Mesothelial cell of epicardium (in vitro differentiated cells): ENCODE measurements around the gene CTAG1B. TPM values are rescaled to one million over a fixed set of nuclear protein-coding genes. Genes with fewer than 3 reads are reported as not detected.
"Not testable (repeated sequence)": the region's sequence is repeated elsewhere in the genome, so short reads cannot be mapped to it uniquely, and the experiment has no call there.

Experiments
- DNase-seq, 2 experiments: peaks; one replicate each; pipeline ENCODE4 v3.0.0; 2021; ENCODE audit warnings: low spot score in 2 of 2; ENCODE audit not compliant: unreplicated experiment in 2 of 2
- H3K27ac Mint-ChIP-seq: 2 replicates; pipeline ENCODE4 v1.8.0; 2021; ENCODE audit warnings: mixed read lengths
- H3K27me3 Mint-ChIP-seq: 2 replicates; pipeline ENCODE4 v1.8.0; 2021; ENCODE audit warnings: low read depth, mixed read lengths
- H3K36me3 Mint-ChIP-seq: 2 replicates; pipeline ENCODE4 v1.8.0; 2021; ENCODE audit warnings: mixed read lengths
- H3K4me1 Mint-ChIP-seq: 2 replicates; pipeline ENCODE4 v1.8.0; 2021; ENCODE audit warnings: mixed read lengths
- H3K4me3 Mint-ChIP-seq: 2 replicates; pipeline ENCODE4 v1.8.0; 2021; ENCODE audit warnings: mild to moderate bottlenecking, moderate library complexity, mixed read lengths
- H3K9me3 Mint-ChIP-seq: 2 replicates; pipeline ENCODE4 v1.8.0; 2021; ENCODE audit warnings: mixed read lengths
- CTCF ChIP-seq: fragments of 200-600 bp; sonication (generic); IDR thresholded peaks from one replicate; pipeline ENCODE4 v1.5.0; 2021; ENCODE audit warnings: antibody characterized with exemption; ENCODE audit not compliant: unreplicated experiment
- total RNA-seq: library from RNA; stranded (reverse); gene quantifications from 3 replicates; pipeline ENCODE4 v1.2.1, GENCODE V29; 2021

The CTAG1B gene
- not detected in 3 replicates for total RNA-seq

DNA sequence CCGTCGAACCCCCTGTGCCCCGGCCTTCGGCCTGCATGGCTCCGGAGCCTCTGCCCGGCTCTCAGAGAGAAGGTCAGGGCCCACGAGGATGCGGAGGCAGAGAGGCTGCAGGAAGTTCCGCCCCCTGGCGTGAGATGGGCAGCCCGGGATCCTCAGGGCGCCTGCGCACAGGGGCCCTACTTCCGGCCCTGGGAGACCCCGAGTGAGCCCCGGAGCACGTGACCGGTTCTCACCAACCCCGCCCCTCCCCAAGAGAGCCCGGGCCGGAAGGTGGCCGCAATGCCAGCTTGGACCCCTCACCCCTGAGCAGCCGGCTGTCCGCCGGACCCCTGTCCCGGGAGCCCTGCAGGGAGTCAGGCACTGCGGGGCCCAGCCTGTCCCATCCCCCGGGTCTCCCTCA is at the start of gene CTAG1B:
CTAG1B (minus strand) TSS at position 101 of the 400 bp plus-strand sequence; CDS start at position 37, 64 bp downstream.
- not testable (repeated sequence) for H3K36me3 Mint-ChIP-seq, DNase-seq, H3K27ac Mint-ChIP-seq, H3K9me3 Mint-ChIP-seq, H3K27me3 Mint-ChIP-seq, H3K4me3 Mint-ChIP-seq, H3K4me1 Mint-ChIP-seq

- TF ChIP-seq CTCF, result no peak
- no peak for DNase-seq
- Mint-ChIP-seq H3K9me3 (peaks cover 49% of the 10 kb centered on the region), H3K4me1 (no peaks in the 10 kb centered on the region), H3K27ac (no peak overlapping the region), H3K4me3 (no peak overlapping the region), H3K27me3 (no peaks in the 10 kb centered on the region), H3K36me3 (no peaks in the 10 kb centered on the region)
Measured at GRCh38 chrX:154661899-154662298, 42.8 kb upstream of the CTAG1B start.

- Mint-ChIP-seq H3K27ac (no peak overlapping the region), H3K36me3 (no peaks in the 10 kb centered on the region), H3K9me3 (peaks cover 46% of the 10 kb centered on the region), H3K4me1 (no peaks in the 10 kb centered on the region), H3K4me3 (no peak overlapping the region), H3K27me3 (no peaks in the 10 kb centered on the region)
- TF ChIP-seq CTCF, result no peak
- no peak for DNase-seq
Measured at GRCh38 chrX:154661170-154661569, 42.1 kb upstream of the CTAG1B start.

DNA sequence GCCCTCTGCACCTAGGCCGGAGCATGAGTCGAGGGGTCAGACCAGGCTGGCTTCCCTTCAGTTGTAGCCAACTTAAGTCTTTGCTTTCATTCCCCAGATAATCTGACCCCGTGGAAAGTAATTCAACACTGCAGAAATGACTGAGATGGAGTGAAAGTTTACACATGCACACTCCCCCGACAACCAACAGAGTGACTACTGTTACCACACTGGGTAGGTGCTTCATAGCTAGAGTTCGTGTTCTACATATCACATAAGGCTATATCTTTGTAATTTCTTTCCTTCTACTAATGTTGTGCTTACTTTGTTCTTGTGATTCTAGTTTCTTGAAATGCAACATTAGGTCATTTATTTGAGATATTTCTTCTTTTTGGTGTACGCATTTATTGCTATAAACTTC is 41.5 kb upstream of the CTAG1B start:
- H3K27ac Mint-ChIP-seq, result no peak overlapping the region
- no peaks in the 10 kb centered on the region for H3K27me3 Mint-ChIP-seq
- H3K4me3 Mint-ChIP-seq, result no peak overlapping the region
- H3K36me3 Mint-ChIP-seq, result no peaks in the 10 kb centered on the region
- no peak for DNase-seq
- H3K4me1 Mint-ChIP-seq, result no peaks in the 10 kb centered on the region
- no peak for TF ChIP-seq CTCF
- H3K9me3 Mint-ChIP-seq, result peaks cover 41% of the 10 kb centered on the region

- Mint-ChIP-seq H3K27me3 (no peaks in the 10 kb centered on the region), H3K27ac (no peak overlapping the region), H3K4me1 (no peaks in the 10 kb centered on the region), H3K4me3 (no peak overlapping the region), H3K36me3 (no peaks in the 10 kb centered on the region), H3K9me3 (peaks cover 37% of the 10 kb centered on the region)
- TF ChIP-seq CTCF, result no peak
- no peak for DNase-seq
Measured at GRCh38 chrX:154658957-154659356, 39.9 kb upstream of the CTAG1B start.

- Mint-ChIP-seq H3K9me3 (peaks cover 30% of the 10 kb centered on the region), H3K27ac (no peak overlapping the region), H3K36me3 (no peaks in the 10 kb centered on the region), H3K27me3 (no peaks in the 10 kb centered on the region), H3K4me3 (no peak overlapping the region), H3K4me1 (no peaks in the 10 kb centered on the region)
- TF ChIP-seq CTCF, result no peak
- DNase-seq, result no peak
Measured at GRCh38 chrX:154658187-154658586, 39.1 kb upstream of the CTAG1B start.
